Superior temporal gyrus (tissue), 1 donor: Measurements from ENCODE around the gene CCL23.

Experiments used
- DNase-seq: peaks from one replicate; pipeline ENCODE4 v3.0.0-alpha.2; 2016; ENCODE audit errors: extremely low spot score

CCL23 gene

DNA sequence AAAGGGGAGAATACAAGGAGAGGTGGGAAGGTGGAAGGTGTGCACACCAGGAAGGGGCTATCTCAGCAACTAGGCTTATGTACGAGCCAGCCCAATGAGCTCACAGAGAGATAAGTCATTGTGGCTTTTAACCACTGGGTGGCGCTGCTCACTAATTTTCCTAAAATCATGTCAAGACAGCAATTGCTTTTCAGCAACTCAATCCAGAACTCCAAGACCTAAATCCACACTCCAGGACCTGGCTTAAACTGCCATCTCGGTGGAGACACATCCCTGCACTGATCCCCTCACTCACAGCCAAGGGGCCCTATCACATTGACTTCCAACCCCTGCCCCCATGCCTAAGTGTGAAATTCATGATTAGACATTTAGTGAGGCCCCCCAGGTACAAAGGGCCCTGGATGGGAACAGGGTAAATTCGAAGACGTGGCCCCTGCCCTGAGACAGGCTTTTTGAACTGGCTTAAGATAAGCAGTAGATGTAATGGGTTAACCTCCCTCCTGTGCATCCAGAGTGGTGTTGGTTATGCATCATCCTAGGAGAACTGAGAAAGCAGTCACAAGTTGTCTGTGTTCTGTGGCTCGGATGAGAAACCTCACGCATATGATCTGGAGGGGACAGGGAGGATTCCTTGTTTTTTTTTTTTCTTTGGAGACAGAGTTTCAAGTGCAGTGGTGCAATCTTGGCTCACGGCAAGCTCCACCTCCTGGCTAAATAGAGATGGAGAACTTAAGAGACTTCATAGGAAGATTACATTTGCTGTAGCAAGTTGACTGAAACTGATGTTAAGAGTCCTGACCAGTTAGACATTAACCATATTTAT, 48.0 kb downstream of the CCL23 start:
- DNase-seq = peak; percentile 97

DNA sequence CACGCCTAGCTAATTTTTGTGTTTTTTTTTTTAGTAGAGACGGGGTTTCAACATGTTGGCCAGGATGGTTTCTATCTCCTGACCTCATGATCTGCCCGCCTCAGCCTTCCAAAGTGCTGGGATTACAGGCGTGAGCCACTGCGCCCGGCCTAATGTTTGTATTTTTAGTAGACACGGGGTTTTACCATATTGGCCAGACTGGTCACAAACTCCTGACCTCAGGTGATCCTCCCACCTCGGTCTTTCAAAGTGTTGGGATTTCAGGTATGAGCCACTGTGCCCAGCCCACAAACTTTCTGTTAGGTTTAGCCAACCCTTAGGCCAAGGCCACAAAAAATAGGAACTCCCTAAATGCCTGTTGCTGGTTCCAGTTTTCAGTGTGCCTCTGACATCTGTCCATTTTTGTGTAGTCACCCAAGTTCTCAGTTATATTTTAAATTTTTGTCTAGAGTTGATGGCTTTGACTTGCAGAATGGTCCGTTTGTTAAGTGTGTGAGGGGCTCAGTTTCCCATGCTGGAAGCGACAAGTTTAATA, 49.2 kb downstream of the CCL23 start:
- no peak for DNase-seq

GRCh38 chr17:35965272-35965671, 52.5 kb downstream of the CCL23 start:
- DNase-seq = no peak

GRCh38 chr17:35963663-35964062, 54.1 kb downstream of the CCL23 start:
- DNase-seq = no peak
